K562 (cell line): ENCODE results near the gene SLC37A3. TPM values are rescaled to one million over a fixed set of nuclear protein-coding genes. Genes with fewer than 3 reads are reported as not detected.

Experiments
- ATAC-seq: fragments of 200-7000 bp; cut with Tn5 transposase; 3 replicates; pipeline ENCODE4 v1.9.1; 2020; ENCODE audit warnings: moderate library complexity
- BruUV-seq: library from RNA; stranded (reverse); fragments of 400-500 nt; replicated peaks from 2 replicates; lab custom pipeline; 2021; lab: Mats Ljungman, UMichigan
- CTCF ChIA-PET: fragments of 300-600 bp; formaldehyde crosslinking; extraction: SDS; loops from one replicate; lab custom pipeline; 2021; ENCODE audit warnings: low intra/inter-chr PET ratio; lab: Yijun Ruan, JAX
- POLR2A ChIA-PET: fragments of 300-600, 350-650 bp; sonication (Branson Sonifier 250); formaldehyde crosslinking; extraction: SDS; loops from one replicate; lab custom pipeline; 2021; ENCODE audit warnings: antibody characterized with exemption, inconsistent platforms; lab: Yijun Ruan, JAX
- DNase-seq, 4 experiments: peaks; one replicate each; pipeline versions ENCODE4 v3.0.0 to v3.0.0-alpha.2; 2011 to 2018; ENCODE audit warnings: low spot score in 3 of 4, mixed read lengths in 3 of 4; ENCODE audit errors: extremely low read depth in 1 of 4
- FAIRE-seq: peaks from 2 replicates; lab custom pipeline; 2011; peaks lifted over from hg19 to GRCh38; lab: Jason Lieb, UNC
- H2AFZ ChIP-seq: 2 replicates; pipeline ENCODE4 v1.6.0; 2011; ENCODE audit warnings: low read depth, low read length, control low read depth, inconsistent platforms
- H3K27ac ChIP-seq: fragments of 200-600 bp; 3 replicates; pipeline ENCODE4 v1.8.0; 2011; ENCODE audit warnings: low read depth, mild to moderate bottlenecking, control low read depth, inconsistent platforms, low read length, moderate library complexity, mixed read lengths; ENCODE audit errors: extremely low read depth
- H3K27me3 ChIP-seq, 2 experiments: fragments of 300-600 bp in 1 of 2; 2 replicates in 1 of 2; 3 replicates in 1 of 2; pipeline versions ENCODE4 v1.6.0 to v1.8.0; 2011; ENCODE audit warnings: inconsistent platforms in 2 of 2, low read length in 2 of 2, mild to moderate bottlenecking in 1 of 2, mixed read lengths in 1 of 2, moderate library complexity in 1 of 2; ENCODE audit not compliant: control insufficient read depth in 2 of 2, insufficient read depth in 2 of 2
- H3K36me3 ChIP-seq: fragments of 300-600 bp; 3 replicates; pipeline ENCODE4 v1.8.0; 2011; ENCODE audit warnings: mild to moderate bottlenecking, low read length, inconsistent platforms; ENCODE audit not compliant: control insufficient read depth, insufficient read depth
- H3K4me1 ChIP-seq, 2 experiments: fragments of 200-600 bp in 1 of 2; replicated peaks in 1 of 2; 2 replicates in 1 of 2; 3 replicates in 1 of 2; pipeline versions ENCODE4 v1.5.1 to v1.8.0; 2011; ENCODE audit warnings: inconsistent platforms in 2 of 2, low read length in 2 of 2, mild to moderate bottlenecking in 1 of 2, mixed read lengths in 1 of 2, moderate library complexity in 1 of 2; ENCODE audit not compliant: control insufficient read depth in 2 of 2, insufficient read depth in 2 of 2
- H3K4me2 ChIP-seq: 2 replicates; pipeline ENCODE4 v1.6.1; 2011; ENCODE audit warnings: low read length, control low read depth, inconsistent platforms, mixed read lengths; ENCODE audit not compliant: insufficient read depth
- H3K4me3 ChIP-seq: fragments of 200-600 bp; sonication (generic), shearing (Covaris generic); 2 replicates; pipeline ENCODE4 v1.5.1; 2016; ENCODE audit warnings: control low read depth, inconsistent platforms
- H3K79me2 ChIP-seq: fragments of 200-600 bp; 3 replicates; pipeline ENCODE4 v1.8.0; 2011; ENCODE audit warnings: low read length, inconsistent platforms; ENCODE audit not compliant: control insufficient read depth, insufficient read depth
- H3K9ac ChIP-seq, 2 experiments: 2 replicates each; pipeline versions ENCODE4 v1.6.0 to v1.6.1; 2011; ENCODE audit warnings: low read depth in 2 of 2, low read length in 2 of 2, control low read depth in 1 of 2, inconsistent platforms in 1 of 2, mild to moderate bottlenecking in 1 of 2, mixed read lengths in 1 of 2; ENCODE audit not compliant: insufficient read depth in 1 of 2
- H3K9me1 ChIP-seq: one replicate; pipeline ENCODE4 v1.6.0; 2011; ENCODE audit warnings: inconsistent platforms, mild to moderate bottlenecking, low read length, moderate library complexity; ENCODE audit not compliant: control insufficient read depth, insufficient read depth
- H3K9me3 ChIP-seq: replicated peaks from 2 replicates; pipeline ENCODE4 v1.5.1; 2011; ENCODE audit warnings: low read depth, low read length, inconsistent platforms; ENCODE audit not compliant: control insufficient read depth, insufficient read depth
- H4K20me1 ChIP-seq: replicated peaks from 2 replicates; pipeline ENCODE4 v1.6.1; 2011; ENCODE audit warnings: low read length, inconsistent platforms, mixed read lengths; ENCODE audit not compliant: control insufficient read depth, insufficient read depth
- BRCA1 ChIP-seq, 2 experiments: fragments of 450-650 bp in 1 of 2; sonication (generic) in 1 of 2; formaldehyde crosslinking in 1 of 2; IDR thresholded peaks; 2 replicates each; pipeline versions ENCODE4 v1.5.0 to v1.6.1; 2017 to 2020; ENCODE audit warnings: mild to moderate bottlenecking in 1 of 2, missing genetic modification reagents in 1 of 2
- CREBBP ChIP-seq: IDR thresholded peaks from one replicate; pipeline ENCODE4 v1.6.1; 2012; ENCODE audit warnings: low read depth, mild to moderate bottlenecking, control low read depth, inconsistent platforms, low read length
- ETV5 ChIP-seq: sonication (generic); formaldehyde crosslinking; IDR thresholded peaks from 2 replicates; pipeline ENCODE4 v1.4.0; 2020; ENCODE audit warnings: low read depth, mild to moderate bottlenecking, missing genetic modification reagents
- HDAC8 ChIP-seq: fragments of 450-650 bp; IDR thresholded peaks from 2 replicates; pipeline ENCODE4 v1.6.1; 2016; ENCODE audit warnings: mild to moderate bottlenecking, missing genetic modification characterization, moderate library complexity, missing compliant biosample characterization
- MCM2 ChIP-seq: fragments of 450-650 bp; IDR thresholded peaks from 2 replicates; pipeline ENCODE4 v1.6.1; 2017; ENCODE audit warnings: low read depth, mild to moderate bottlenecking
- RAD21 ChIP-seq, 2 experiments: fragments of 250-450 bp in 1 of 2; fragments of 450-650 bp in 1 of 2; sonication (Bioruptor Pico) in 1 of 2; formaldehyde crosslinking in 1 of 2; IDR thresholded peaks in 1 of 2; conservative IDR thresholded peaks in 1 of 2; 2 replicates each; pipeline versions ENCODE4 v1.4.0 to v1.8.0; 2020 to 2022; ENCODE audit warnings: mild to moderate bottlenecking in 2 of 2, moderate library complexity in 1 of 2
- SMARCB1 ChIP-seq: IDR thresholded peaks from 2 replicates; pipeline ENCODE4 v1.6.1; 2011; ENCODE audit warnings: improper control_type of control experiment, low read depth; ENCODE audit not compliant: insufficient read length
- TAF7 ChIP-seq: fragments of 450-650 bp; IDR thresholded peaks from 2 replicates; pipeline ENCODE4 v1.6.1; 2016; ENCODE audit warnings: missing genetic modification characterization, missing compliant biosample characterization
- ZNF124 ChIP-seq: sonication (generic); formaldehyde crosslinking; IDR thresholded peaks from 2 replicates; pipeline ENCODE4 v1.8.1; 2022; ENCODE audit warnings: missing genetic modification reagents
- WGBS: fragments of 100-300 bp; shearing (Covaris generic); methylation state at CpG from one replicate; pipeline ENCODE4 v1.1.6; 2016; ENCODE audit warnings: low coverage, mixed read lengths; ENCODE audit not compliant: insufficient coverage; ENCODE audit errors: missing lambda C conversion rate; 5-methylcytosine and 5-hydroxymethylcytosine counted together
- in situ Hi-C: fragments of 300-500 bp; cut with MboI; formaldehyde crosslinking; loops from 4 replicates; pipeline ENCODE4 v1.15.0; 2018; ENCODE audit warnings: inconsistent platforms, mixed read lengths
- intact Hi-C: fragments of 100-400 bp; cut with micrococcal nuclease; formaldehyde crosslinking; loops from 2 replicates; pipeline ENCODE4 v1.14.2; 2022
- polyA plus RNA-seq, 8 experiments: library from polyadenylated mRNA; depleted of rRNA in 4 of 8; stranded (reverse) in 5 of 8; unstranded in 3 of 8; fragments of >200 nt; fragmentation: Nextera tagmentation in 2 of 8; fragmentation: Illumina TruSeq in 1 of 8; extraction: Ambion mirVana in 2 of 8; extraction: Trizol in 1 of 8; gene quantifications; 2 replicates each; pipeline versions ENCODE4 v1.2.1 to v1.2.3, GENCODE V29; 2011 to 2014; ENCODE audit warnings: inconsistent platforms in 1 of 8, missing spikeins in 1 of 8
- total RNA-seq, 7 experiments: library from RNA; depleted of rRNA in 6 of 7; stranded (reverse); fragments of >200 nt in 6 of 7; fragmentation: Illumina TruSeq in 2 of 7; extraction: Trizol in 2 of 7; gene quantifications; 2 replicates each; pipeline versions ENCODE4 v1.2.1 to v1.2.3, GENCODE V29; 2011 to 2021; ENCODE audit warnings: low replicate concordance in 1 of 7
- TF ChIP-seq, protein P1 (sequence below): fragments of 200-800 bp; sonication (Bioruptor generic); IDR thresholded peaks from 2 replicates; pipeline ENCODE4 v1.6.1; 2016; ENCODE audit warnings: missing genetic modification characterization, missing compliant biosample characterization
- TF ChIP-seq, protein P2 (sequence below): sonication (generic); formaldehyde crosslinking; IDR thresholded peaks from 2 replicates; pipeline ENCODE4 v1.8.1; 2023; ENCODE audit warnings: mild to moderate bottlenecking, missing genetic modification reagents
- TF ChIP-seq, protein P3 (sequence below): sonication (generic); formaldehyde crosslinking; IDR thresholded peaks from 2 replicates; pipeline ENCODE4 v1.8.0; 2022; ENCODE audit warnings: mild to moderate bottlenecking, missing genetic modification reagents

The SLC37A3 gene
- total and polyA plus RNA-seq, 9 of the 15 experiments (the other 6 are each of a cell fraction or from before 2014, with no cell fraction given), result 11.7 to 59.1 (median 26.8) TPM

DNA sequence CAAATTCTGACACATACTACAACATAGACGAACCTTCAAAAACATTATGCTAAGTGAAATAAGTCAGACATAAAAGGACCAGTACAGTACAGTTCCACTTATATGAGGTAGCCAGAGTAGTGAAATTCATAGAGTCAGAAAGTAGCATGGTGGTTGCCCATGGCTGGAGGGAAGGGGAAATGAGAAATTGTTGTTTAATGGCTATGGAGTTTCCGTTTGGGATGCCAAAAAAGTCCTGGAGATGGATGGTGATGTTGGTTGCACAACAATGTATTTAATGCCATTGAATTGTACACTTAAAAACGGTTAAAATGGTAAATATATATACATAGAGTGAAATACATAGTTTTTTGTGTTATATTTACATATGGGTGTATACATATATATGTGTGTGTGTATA is 2.1 kb upstream of the SLC37A3 start (continued):
- TF ChIP-seq CREBBP (peak; percentile 20), SMARCB1 (no peak), HDAC8 (tag) (no peak)
- TF ChIP-seq, protein P1, sequence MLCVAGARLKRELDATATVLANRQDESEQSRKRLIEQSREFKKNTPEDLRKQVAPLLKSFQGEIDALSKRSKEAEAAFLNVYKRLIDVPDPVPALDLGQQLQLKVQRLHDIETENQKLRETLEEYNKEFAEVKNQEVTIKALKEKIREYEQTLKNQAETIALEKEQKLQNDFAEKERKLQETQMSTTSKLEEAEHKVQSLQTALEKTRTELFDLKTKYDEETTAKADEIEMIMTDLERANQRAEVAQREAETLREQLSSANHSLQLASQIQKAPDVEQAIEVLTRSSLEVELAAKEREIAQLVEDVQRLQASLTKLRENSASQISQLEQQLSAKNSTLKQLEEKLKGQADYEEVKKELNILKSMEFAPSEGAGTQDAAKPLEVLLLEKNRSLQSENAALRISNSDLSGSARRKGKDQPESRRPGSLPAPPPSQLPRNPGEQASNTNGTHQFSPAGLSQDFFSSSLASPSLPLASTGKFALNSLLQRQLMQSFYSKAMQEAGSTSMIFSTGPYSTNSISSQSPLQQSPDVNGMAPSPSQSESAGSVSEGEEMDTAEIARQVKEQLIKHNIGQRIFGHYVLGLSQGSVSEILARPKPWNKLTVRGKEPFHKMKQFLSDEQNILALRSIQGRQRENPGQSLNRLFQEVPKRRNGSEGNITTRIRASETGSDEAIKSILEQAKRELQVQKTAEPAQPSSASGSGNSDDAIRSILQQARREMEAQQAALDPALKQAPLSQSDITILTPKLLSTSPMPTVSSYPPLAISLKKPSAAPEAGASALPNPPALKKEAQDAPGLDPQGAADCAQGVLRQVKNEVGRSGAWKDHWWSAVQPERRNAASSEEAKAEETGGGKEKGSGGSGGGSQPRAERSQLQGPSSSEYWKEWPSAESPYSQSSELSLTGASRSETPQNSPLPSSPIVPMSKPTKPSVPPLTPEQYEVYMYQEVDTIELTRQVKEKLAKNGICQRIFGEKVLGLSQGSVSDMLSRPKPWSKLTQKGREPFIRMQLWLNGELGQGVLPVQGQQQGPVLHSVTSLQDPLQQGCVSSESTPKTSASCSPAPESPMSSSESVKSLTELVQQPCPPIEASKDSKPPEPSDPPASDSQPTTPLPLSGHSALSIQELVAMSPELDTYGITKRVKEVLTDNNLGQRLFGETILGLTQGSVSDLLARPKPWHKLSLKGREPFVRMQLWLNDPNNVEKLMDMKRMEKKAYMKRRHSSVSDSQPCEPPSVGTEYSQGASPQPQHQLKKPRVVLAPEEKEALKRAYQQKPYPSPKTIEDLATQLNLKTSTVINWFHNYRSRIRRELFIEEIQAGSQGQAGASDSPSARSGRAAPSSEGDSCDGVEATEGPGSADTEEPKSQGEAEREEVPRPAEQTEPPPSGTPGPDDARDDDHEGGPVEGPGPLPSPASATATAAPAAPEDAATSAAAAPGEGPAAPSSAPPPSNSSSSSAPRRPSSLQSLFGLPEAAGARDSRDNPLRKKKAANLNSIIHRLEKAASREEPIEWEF (CRISPR knock-in tag), result no peak
- TF ChIP-seq, all 486 proteins: peak for 2

DNA sequence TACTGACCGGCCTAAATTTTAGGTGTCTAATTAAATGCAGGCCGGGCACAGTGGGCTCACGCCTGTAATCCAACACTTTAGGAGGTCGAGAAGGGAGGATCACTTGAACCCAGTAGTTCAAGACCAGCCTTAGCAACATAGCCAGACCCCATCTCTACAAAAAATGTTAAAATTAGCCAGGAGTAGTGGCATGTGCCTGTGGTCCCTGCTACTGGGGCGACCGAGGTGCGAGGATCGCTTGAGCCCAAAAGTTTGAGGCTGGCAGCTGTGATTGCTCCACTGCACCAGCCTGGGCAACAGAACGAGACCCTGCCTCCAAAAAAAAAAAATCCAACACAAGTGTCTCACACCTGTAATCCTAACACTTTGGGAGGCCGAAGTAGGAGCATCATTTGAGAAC is 491 bp upstream of the SLC37A3 start:
- H4K20me1 ChIP-seq, result no peaks in the 10 kb centered on the region
- no peaks in the 10 kb centered on the region for H3K9me1 ChIP-seq
- ChIA-PET CTCF (no interaction called here), POLR2A (interaction anchor here (1.0 to 1.5 kb wide), 2 partner anchors 14 to 42 kb away, joined by 4 to 8 read pairs; no protein-coding TSS in a partner anchor)
- H3K36me3 ChIP-seq, result no peaks in the 10 kb centered on the region
- no TSS peak for BruUV-seq
- no peak for FAIRE-seq
- intact Hi-C loops, result no loop called here
- H3K4me2 ChIP-seq, result peak overlapping the region; percentile 96
- peaks cover 10 to 26% of the 10 kb centered on the region in 2 experiments for H3K4me1 ChIP-seq
- H3K27ac ChIP-seq, result no peak overlapping the region
- in situ Hi-C loops, result no loop called here
- ATAC-seq, result no peak
- no peaks in the 10 kb centered on the region for H3K9me3 ChIP-seq
- DNase-seq, result no peak
- H2AFZ ChIP-seq, result peak overlapping the region; percentile 88
- H3K4me3 ChIP-seq, result no peak overlapping the region
- no peaks in the 10 kb centered on the region for H3K27me3 ChIP-seq
- H3K9ac ChIP-seq, result 0 out of 4 replicates have a peak overlapping the region, but pooled peaks of 1 of the 2 experiments have one; percentile 38
- 26% methylated on average over 10 of the region's 10 CpGs for WGBS
- peaks cover 36% of the 10 kb centered on the region for H3K79me2 ChIP-seq
- TF ChIP-seq MCM2 (no peak), TAF7 (tag) (no peak), BRCA1 (IDR thresholded peaks at IDR 0.05) (no peak), BRCA1 (CRISPR knock-in tag; IDR thresholded peaks at IDR 0.05) (0 out of 2 replicates have a peak, but pooled peaks have one; percentile 30), RAD21 (CRISPR knock-in tag; conservative IDR thresholded peaks at IDR 0.05 in 1 of 2, IDR thresholded peaks at IDR 0.05 in 1 of 2) (no peak), ZNF124 (CRISPR knock-in tag) (0 out of 2 replicates have a peak, but pooled peaks have one; percentile 42), ETV5 (CRISPR knock-in tag) (peak; percentile 3; the same call in 1 of the 2 replicates)
- TF ChIP-seq, protein P2, sequence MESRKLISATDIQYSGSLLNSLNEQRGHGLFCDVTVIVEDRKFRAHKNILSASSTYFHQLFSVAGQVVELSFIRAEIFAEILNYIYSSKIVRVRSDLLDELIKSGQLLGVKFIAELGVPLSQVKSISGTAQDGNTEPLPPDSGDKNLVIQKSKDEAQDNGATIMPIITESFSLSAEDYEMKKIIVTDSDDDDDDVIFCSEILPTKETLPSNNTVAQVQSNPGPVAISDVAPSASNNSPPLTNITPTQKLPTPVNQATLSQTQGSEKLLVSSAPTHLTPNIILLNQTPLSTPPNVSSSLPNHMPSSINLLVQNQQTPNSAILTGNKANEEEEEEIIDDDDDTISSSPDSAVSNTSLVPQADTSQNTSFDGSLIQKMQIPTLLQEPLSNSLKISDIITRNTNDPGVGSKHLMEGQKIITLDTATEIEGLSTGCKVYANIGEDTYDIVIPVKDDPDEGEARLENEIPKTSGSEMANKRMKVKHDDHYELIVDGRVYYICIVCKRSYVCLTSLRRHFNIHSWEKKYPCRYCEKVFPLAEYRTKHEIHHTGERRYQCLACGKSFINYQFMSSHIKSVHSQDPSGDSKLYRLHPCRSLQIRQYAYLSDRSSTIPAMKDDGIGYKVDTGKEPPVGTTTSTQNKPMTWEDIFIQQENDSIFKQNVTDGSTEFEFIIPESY (CRISPR knock-in tag), result 0 out of 2 replicates have a peak, but pooled peaks have one; percentile 70
- TF ChIP-seq, protein P3, sequence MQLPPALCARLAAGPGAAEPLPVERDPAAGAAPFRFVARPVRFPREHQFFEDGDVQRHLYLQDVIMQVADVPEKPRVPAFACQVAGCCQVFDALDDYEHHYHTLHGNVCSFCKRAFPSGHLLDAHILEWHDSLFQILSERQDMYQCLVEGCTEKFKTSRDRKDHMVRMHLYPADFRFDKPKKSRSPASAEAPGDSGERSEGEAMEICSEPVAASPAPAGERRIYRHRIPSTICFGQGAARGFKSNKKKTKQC, result peak; percentile 69; the same call in 1 of the 2 replicates
